H1 (cell line): ENCODE results near the gene RFNG. TPM values are rescaled to one million over a fixed set of nuclear protein-coding genes. Genes with fewer than 3 reads are reported as not detected.

Experiments used
- CTCF ChIA-PET: fragments of 300-600 bp; sonication (Branson Sonifier 250); formaldehyde crosslinking; loops from one replicate; lab custom pipeline; 2021; ENCODE audit not compliant: partially characterized antibody; lab: Charles Lee
- POLR2A ChIA-PET: fragments of 300-600 bp; sonication (Branson Sonifier 250); formaldehyde crosslinking; loops from one replicate; lab custom pipeline; 2021; ENCODE audit warnings: inconsistent platforms; ENCODE audit not compliant: partially characterized antibody; lab: Charles Lee
- DNase-seq, 2 experiments: peaks; one replicate each; pipeline versions ENCODE4 v3.0.0 to v3.0.0-alpha.2; 2010 to 2022; ENCODE audit warnings: low spot score in 2 of 2, low read depth in 1 of 2, mixed read lengths in 1 of 2
- FAIRE-seq: peaks from 2 replicates; lab custom pipeline; 2011; peaks lifted over from hg19 to GRCh38; lab: Jason Lieb, UNC
- H2AFZ ChIP-seq: 2 replicates; pipeline ENCODE4 v1.8.1; 2012; ENCODE audit warnings: low read length, inconsistent platforms
- H2AK5ac ChIP-seq: 2 replicates; pipeline ENCODE4 v1.6.1; 2013; ENCODE audit warnings: low read depth, low read length
- H2BK120ac ChIP-seq: replicated peaks from 2 replicates; pipeline ENCODE3; 2013; ENCODE audit warnings: low read depth, low read length, inconsistent platforms
- H2BK12ac ChIP-seq: 2 replicates; pipeline ENCODE4 v1.6.1; 2013; ENCODE audit warnings: low read depth, low read length
- H2BK15ac ChIP-seq: 2 replicates; pipeline ENCODE4 v1.6.1; 2013; ENCODE audit warnings: low read length
- H2BK20ac ChIP-seq: 2 replicates; pipeline ENCODE4 v1.6.1; 2013; ENCODE audit warnings: low read length
- H2BK5ac ChIP-seq: 2 replicates; pipeline ENCODE4 v1.6.1; 2013; ENCODE audit warnings: low read depth, low read length
- H3K14ac ChIP-seq: 2 replicates; pipeline ENCODE4 v1.6.1; 2013; ENCODE audit warnings: inconsistent platforms; ENCODE audit not compliant: insufficient read length
- H3K18ac ChIP-seq: 2 replicates; pipeline ENCODE4 v1.6.1; 2013; ENCODE audit warnings: low read length; ENCODE audit errors: extremely low read depth
- H3K23ac ChIP-seq: 2 replicates; pipeline ENCODE4 v1.6.1; 2013; ENCODE audit warnings: inconsistent platforms; ENCODE audit not compliant: insufficient read length
- H3K23me2 ChIP-seq: 2 replicates; pipeline ENCODE4 v1.6.1; 2013; ENCODE audit warnings: low read depth, low read length
- H3K27ac ChIP-seq: 2 replicates; pipeline ENCODE4 v1.6.1; 2011; ENCODE audit warnings: low read depth, low read length, inconsistent platforms
- H3K27me3 ChIP-seq, 4 experiments: replicated peaks in 1 of 4; 1 replicate in 1 of 4; 2 replicates in 3 of 4; pipeline versions ENCODE4 v1.6.1 to v1.8.1; 2011 to 2013; ENCODE audit warnings: low read length in 3 of 4, mild to moderate bottlenecking in 3 of 4, inconsistent platforms in 2 of 4, mixed read lengths in 2 of 4, moderate library complexity in 1 of 4; ENCODE audit not compliant: control insufficient read depth in 3 of 4, insufficient read depth in 3 of 4; ENCODE audit errors: extremely low read depth in 1 of 4
- H3K36me3 ChIP-seq, 4 experiments: 2 replicates each; pipeline versions ENCODE4 v1.6.1 to v1.8.1; 2011 to 2013; ENCODE audit warnings: mild to moderate bottlenecking in 4 of 4, low read length in 3 of 4, moderate library complexity in 2 of 4, control low read depth in 1 of 4, inconsistent platforms in 1 of 4; ENCODE audit not compliant: insufficient read depth in 4 of 4, control insufficient read depth in 2 of 4
- H3K4ac ChIP-seq: replicated peaks from 2 replicates; pipeline ENCODE3; 2013; ENCODE audit warnings: low read length, low read depth, mixed read lengths, inconsistent platforms; ENCODE audit not compliant: insufficient read length
- H3K4me1 ChIP-seq, 4 experiments: replicated peaks in 1 of 4; 1 replicate in 1 of 4; 2 replicates in 3 of 4; pipeline versions ENCODE4 v1.6.1 to v1.8.1; 2011 to 2013; ENCODE audit warnings: low read length in 3 of 4, inconsistent platforms in 2 of 4, mixed read lengths in 1 of 4; ENCODE audit not compliant: insufficient read depth in 4 of 4, control insufficient read depth in 3 of 4
- H3K4me2 ChIP-seq, 2 experiments: 2 replicates each; pipeline versions ENCODE4 v1.6.1 to v1.8.1; 2011 to 2013; ENCODE audit warnings: low read depth in 2 of 2, low read length in 2 of 2, control low read depth in 1 of 2, inconsistent platforms in 1 of 2, mild to moderate bottlenecking in 1 of 2; ENCODE audit not compliant: insufficient read depth in 1 of 2
- H3K4me3 ChIP-seq, 4 experiments: fragments of 200-600, 300-600 bp in 1 of 4; sonication (generic), shearing (Covaris generic), sonication (Bioruptor Twin) in 1 of 4; 2 replicates each; pipeline versions ENCODE4 v1.5.1 to v1.8.1; 2011 to 2016; ENCODE audit warnings: low read length in 4 of 4, low read depth in 3 of 4, control low read depth in 2 of 4, inconsistent platforms in 2 of 4, mild to moderate bottlenecking in 2 of 4, mixed read lengths in 1 of 4, moderate library complexity in 1 of 4; ENCODE audit not compliant: insufficient read depth in 2 of 4; ENCODE audit errors: extremely low read depth in 1 of 4
- H3K56ac ChIP-seq: replicated peaks from 2 replicates; pipeline ENCODE3; 2013; ENCODE audit warnings: low read depth, mild to moderate bottlenecking, mixed read lengths, low read length, inconsistent platforms; ENCODE audit not compliant: insufficient read length
- H3K79me1 ChIP-seq: 2 replicates; pipeline ENCODE4 v1.6.1; 2013; ENCODE audit warnings: low read depth, low read length, control low read depth
- H3K79me2 ChIP-seq, 2 experiments: 2 replicates each; pipeline versions ENCODE4 v1.6.1 to v1.8.1; 2012 to 2013; ENCODE audit warnings: low read length in 2 of 2, mild to moderate bottlenecking in 2 of 2, inconsistent platforms in 1 of 2; ENCODE audit not compliant: insufficient read depth in 2 of 2, control insufficient read depth in 1 of 2
- H3K9ac ChIP-seq, 4 experiments: replicated peaks in 1 of 4; 1 replicate in 1 of 4; 2 replicates in 3 of 4; pipeline versions ENCODE4 v1.6.1 to v1.8.1; 2011 to 2013; ENCODE audit warnings: low read depth in 3 of 4, low read length in 3 of 4, control low read depth in 2 of 4, mild to moderate bottlenecking in 2 of 4, moderate library complexity in 2 of 4, inconsistent platforms in 1 of 4; ENCODE audit errors: extremely low read depth in 1 of 4
- H3K9me3 ChIP-seq, 2 experiments: 2 replicates each; pipeline versions ENCODE4 v1.6.1 to v1.8.1; 2012 to 2013; ENCODE audit warnings: mild to moderate bottlenecking in 2 of 2, moderate library complexity in 2 of 2, control low read depth in 1 of 2, inconsistent platforms in 1 of 2, low read depth in 1 of 2, low read length in 1 of 2, mixed read lengths in 1 of 2; ENCODE audit not compliant: insufficient read depth in 2 of 2
- H4K20me1 ChIP-seq, 2 experiments: replicated peaks in 1 of 2; 2 replicates each; pipeline versions ENCODE3 to v1.8.1; 2011 to 2013; ENCODE audit warnings: inconsistent platforms in 2 of 2, low read length in 2 of 2, mild to moderate bottlenecking in 1 of 2; ENCODE audit not compliant: insufficient read depth in 2 of 2, control insufficient read depth in 1 of 2
- H4K5ac ChIP-seq: 2 replicates; pipeline ENCODE4 v1.6.1; 2013; ENCODE audit warnings: low read length, low read depth, mixed read lengths, inconsistent platforms; ENCODE audit not compliant: insufficient read length
- H4K8ac ChIP-seq: 2 replicates; pipeline ENCODE4 v1.8.0; 2013; ENCODE audit warnings: mild to moderate bottlenecking, moderate library complexity, low read length, inconsistent platforms; ENCODE audit not compliant: insufficient read depth; ENCODE audit errors: extremely low read depth
- H4K91ac ChIP-seq: replicated peaks from 2 replicates; pipeline ENCODE3; 2013; ENCODE audit warnings: low read length, mixed read lengths, inconsistent platforms; ENCODE audit not compliant: insufficient read length
- POLR2A ChIP-seq, 2 experiments: IDR thresholded peaks; 1 replicate in 1 of 2; 2 replicates in 1 of 2; pipeline ENCODE4 v1.6.1; 2011; ENCODE audit warnings: low read depth in 2 of 2, low read length in 2 of 2, mild to moderate bottlenecking in 2 of 2; ENCODE audit errors: control extremely low read depth in 1 of 2
- POLR2AphosphoS5 ChIP-seq: IDR thresholded peaks from 2 replicates; pipeline ENCODE4 v1.6.1; 2011; ENCODE audit warnings: low read depth, low read length
- RNF2 ChIP-seq: fragments of 200-900, 300-1000 bp; sonication (generic); IDR thresholded peaks from 2 replicates; pipeline ENCODE4 v1.7.1; 2016; ENCODE audit warnings: borderline replicate concordance, low read depth, mild to moderate bottlenecking, antibody characterized with exemption, low read length; ENCODE audit not compliant: poor library complexity, severe bottlenecking; ENCODE audit errors: missing control alignments
- WGBS, 2 experiments: shearing (Covaris generic) in 1 of 2; methylation state at CpG; one replicate each; pipeline versions ENCODE4 v1.1.6 to v1.1.7; 2013 to 2015; ENCODE audit warnings: low lambda C conversion rate in 2 of 2, mixed read lengths in 2 of 2, inconsistent platforms in 1 of 2, low coverage in 1 of 2, missing lambda C conversion rate in 1 of 2; ENCODE audit not compliant: insufficient replicate concordance in 2 of 2, insufficient coverage in 1 of 2, insufficient read length in 1 of 2; ENCODE audit errors: extremely low coverage in 1 of 2, missing lambda C conversion rate in 1 of 2; 5-methylcytosine and 5-hydroxymethylcytosine counted together
- polyA plus RNA-seq, 7 experiments: library from polyadenylated mRNA; depleted of rRNA in 3 of 7; stranded (reverse) in 5 of 7; unstranded in 2 of 7; fragments of >200 nt in 5 of 7; fragments of 200-250 nt in 2 of 7; gene quantifications; 1 replicate in 5 of 7; 2 replicates in 1 of 7; 4 replicates in 1 of 7; pipeline versions ENCODE4 v1.2.1 to v1.2.3, GENCODE V29; 2011 to 2013; ENCODE audit warnings: missing spikeins in 2 of 7, mixed read lengths in 2 of 7
- total RNA-seq: library from RNA; stranded (reverse); fragmentation: NEBNext Ultra II Directional; extraction: Animal tissue kit (Norgen Biotek cat#: 25700); gene quantifications from 2 replicates; pipeline ENCODE4 v1.2.1, GENCODE V29; 2021

Gene RFNG
- total and polyA plus RNA-seq, 2 of the 8 experiments (the other 6 are each of a cell fraction or from before 2014, with no cell fraction given) = 26.7 to 28.4 TPM

DNA sequence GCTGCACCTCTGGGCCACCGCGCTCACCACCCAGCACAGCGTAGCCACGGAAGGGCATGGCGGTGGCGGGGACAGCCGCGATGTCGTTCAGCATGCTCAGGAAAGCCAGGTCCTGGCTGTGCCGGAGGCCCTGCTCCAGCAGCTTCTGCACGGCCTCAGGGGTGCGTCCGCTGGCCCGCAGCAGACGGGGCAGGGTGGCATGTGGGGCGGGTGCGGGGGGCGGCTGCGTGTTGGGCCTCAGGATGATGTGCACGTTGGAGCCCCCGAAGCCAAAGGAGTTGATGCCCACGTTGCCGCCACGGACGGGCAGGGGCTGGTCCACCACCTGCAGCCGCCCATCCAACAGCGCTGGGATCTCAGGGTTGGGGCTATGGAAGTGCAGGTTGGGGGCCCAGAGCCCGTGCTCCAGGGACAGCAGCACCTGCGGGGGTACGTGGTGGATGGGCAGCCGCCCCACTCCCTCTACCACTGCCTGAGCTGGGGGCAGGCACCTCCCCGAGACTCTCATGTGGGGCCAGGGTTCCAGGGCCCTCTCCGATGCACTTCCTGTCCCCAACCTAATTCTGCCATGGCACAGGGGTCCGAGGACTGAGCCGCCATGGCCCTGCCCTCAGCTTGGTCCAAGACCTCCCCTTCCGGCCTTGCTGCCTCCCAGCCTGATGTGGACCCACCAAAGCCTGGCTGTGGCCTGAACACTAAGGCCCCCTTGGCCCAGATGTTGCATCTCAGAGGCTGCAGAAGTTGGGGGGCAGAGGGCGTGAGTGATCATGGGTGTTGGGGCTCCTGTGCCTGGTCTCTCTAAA lies 39.9 kb upstream of the RFNG start:
- Histone ChIP-seq H3K79me2 (peaks cover 5 to 25% of the 10 kb centered on the region in 2 experiments; a peak in 3 of 4 replicates), H3K4me1 (peaks cover 0 to 10% (median 6%) of the 10 kb centered on the region in 4 experiments; a peak in 6 of 7 replicates), H3K9me3 (no peaks in the 10 kb centered on the region), H2BK12ac (no peak overlapping the region), H2BK20ac (no peak overlapping the region), H4K8ac (no peak overlapping the region; the same call in none of the 2 replicates), H4K91ac (no peak overlapping the region), H3K23ac (no peak overlapping the region), H3K18ac (no peak overlapping the region), H2AK5ac (no peak overlapping the region), H3K27me3 (no peaks in the 10 kb centered on the region), H3K56ac (no peak overlapping the region), H2BK120ac (no peak overlapping the region), H3K4ac (no peak overlapping the region), H4K20me1 (peaks cover 16 to 77% of the 10 kb centered on the region in 2 experiments), H3K23me2 (no peaks in the 10 kb centered on the region; the same call in 1 of the 2 replicates), H2AFZ (no peak overlapping the region), H3K9ac (no peak overlapping the region), H2BK5ac (no peak overlapping the region), H3K14ac (no peak overlapping the region), H3K36me3 (peaks cover 61 to 94% (median 87%) of the 10 kb centered on the region in 4 experiments), H2BK15ac (no peak overlapping the region), H3K27ac (no peak overlapping the region), H3K4me2 (no peak overlapping the region), H4K5ac (no peak overlapping the region), H3K79me1 (peaks cover 16% of the 10 kb centered on the region), H3K4me3 (no peak overlapping the region)
- TF ChIP-seq POLR2A (IDR thresholded peaks at IDR 0.05; ENCODE audit: control extremely low read depth in 1 of 2, low read depth in 2 of 2, low read length in 2 of 2) = peak in 1 of 2 experiments; percentile 20; a peak in 1 of 3 replicates
- no peak for TF ChIP-seq RNF2
- peak; percentile 46 for TF ChIP-seq POLR2AphosphoS5
- ChIA-PET CTCF (interaction anchor here (0.9 to 2.2 kb wide), 5 partner anchors 15 to 63 kb away, joined by 3 to 9 read pairs (median 4); partner anchors contain the start of gene DCXR), POLR2A (interaction anchor here (0.7 to 8.8 kb wide), 7 partner anchors 10 to 48 kb away, joined by 3 to 105 read pairs (median 3); partner anchors contain the start of gene DUS1L)
- DNase-seq (peak in 1 of 2 experiments; percentile 42), FAIRE-seq (no peak)
- WGBS, 2 experiments = 94% methylated on average over 12 of the region's 37 CpGs; no CpG with 5 or more reads in 1 of the 2 experiments
